Measurements from ENCODE around the gene ZBTB18.

- no peak for TF ChIP-seq POLR2AphosphoS5 (IDR thresholded peaks at IDR 0.05; ENCODE audit: low read depth, low read length)
- no peak for TF ChIP-seq TAF1 (IDR thresholded peaks at IDR 0.05; ENCODE audit: borderline replicate concordance, low read depth, low read length)
These were observed 55.1 kb downstream of the ZBTB18 start for GRCh38 chr1:244106176-244106575.

All from GM12892 (cell line).